ENCODE measurements around the gene GIN1.
A peak's percentile ranks its signal among the peaks of the same experiment; 100 is the strongest.
"Not testable (repeated sequence)": the region's sequence is repeated elsewhere in the genome, so short reads cannot be mapped to it uniquely, and the experiment has no call there.

GIN1 gene

GRCh38 chr5:103119765-103120606 is at the start of gene GIN1, which contains the start of gene PPIP5K2:
Gene GIN1 (minus strand): TSS chr5:103120138. CDS start chr5:103108707, 11,431 bp downstream.
Gene PPIP5K2 (plus strand): TSS chr5:103120301. CDS start chr5:103129590, 9,289 bp downstream.
- DNase-seq, result peak; percentile 97 to 99 (median 98)

GRCh38 chr5:103166706-103167105 is 46.8 kb upstream of the GIN1 start:
- peak; percentile 57 to 69 (median 66) for DNase-seq

- no peak for DNase-seq
These were observed 31.2 kb upstream of the GIN1 start for GRCh38 chr5:103151156-103151555.

GRCh38 chr5:103148213-103148612 is 28.3 kb upstream of the GIN1 start:
- no peak for DNase-seq

- peak; percentile 14 to 50 (median 44) for DNase-seq
These were observed 25.3 kb upstream of the GIN1 start for GRCh38 chr5:103145196-103145595.

GRCh38 chr5:103142132-103142531 is 22.2 kb upstream of the GIN1 start:
- DNase-seq, result not testable (repeated sequence)

GRCh38 chr5:103139264-103139865 is 19.4 kb upstream of the GIN1 start:
- peak; percentile 84 to 89 (median 87) for DNase-seq

- DNase-seq, result no peak
These were observed 18.3 kb upstream of the GIN1 start for GRCh38 chr5:103138202-103138690.

- no peak for DNase-seq
These were observed 15.5 kb upstream of the GIN1 start for GRCh38 chr5:103135461-103135860.

- no peak for DNase-seq
These were observed 13.3 kb upstream of the GIN1 start for GRCh38 chr5:103133231-103133630.

- no peak for DNase-seq
These were observed 12.7 kb upstream of the GIN1 start for GRCh38 chr5:103132684-103133083.

GRCh38 chr5:103128202-103128601 is 8.3 kb upstream of the GIN1 start:
- no peak for DNase-seq

GRCh38 chr5:103127292-103127817 is 7.4 kb upstream of the GIN1 start:
- DNase-seq, result no peak

GRCh38 chr5:103126557-103126956 is 6.6 kb upstream of the GIN1 start:
- no peak for DNase-seq

- no peak for DNase-seq
These were observed 2.3 kb upstream of the GIN1 start for GRCh38 chr5:103122242-103122641.

- peak; percentile 36 to 47 (median 43) for DNase-seq
These were observed 766 bp upstream of the GIN1 start for GRCh38 chr5:103120607-103121200.

GRCh38 chr5:103119070-103119764 is 721 bp downstream of the GIN1 start:
- DNase-seq, result peak in 1 of 3 donors; percentile 22

GRCh38 chr5:103117471-103117991 is 2.4 kb downstream of the GIN1 start:
- no peak for DNase-seq

- DNase-seq, result no peak
These were observed 5.5 kb downstream of the GIN1 start for GRCh38 chr5:103114440-103114839.

GRCh38 chr5:103112910-103113309 is 7.0 kb downstream of the GIN1 start:
- DNase-seq, result no peak

GRCh38 chr5:103111468-103111867 is 8.5 kb downstream of the GIN1 start:
- DNase-seq, result peak; percentile 9 to 32 (median 24)

GRCh38 chr5:103110403-103110802 is 9.5 kb downstream of the GIN1 start:
- DNase-seq, result no peak
